DND-41 (cell line): ENCODE results near the gene CLCA2.

Experiments
- ATAC-seq: fragments of 200-7000 bp; cut with Tn5 transposase; 3 replicates; pipeline ENCODE4 v1.9.1; 2021; ENCODE audit warnings: low read depth; ENCODE audit not compliant: insufficient read depth
- DNase-seq: peaks from one replicate; pipeline ENCODE4 v3.0.0-alpha.2; 2020
- H2AFZ ChIP-seq: 2 replicates; pipeline ENCODE4 v1.6.0; 2012; ENCODE audit warnings: low read depth, low read length
- H3K27ac ChIP-seq: 2 replicates; pipeline ENCODE4 v1.5.1; 2012; ENCODE audit warnings: low read length, inconsistent platforms
- H3K27me3 ChIP-seq: fragments of 200-600 bp; sonication (generic); 2 replicates; pipeline ENCODE4 v1.6.0; 2012; ENCODE audit warnings: low read length, mild to moderate bottlenecking, inconsistent platforms; ENCODE audit not compliant: insufficient read depth, poor library complexity
- H3K36me3 ChIP-seq: 2 replicates; pipeline ENCODE4 v1.5.1; 2012; ENCODE audit warnings: low read length, inconsistent platforms; ENCODE audit not compliant: insufficient read depth
- H3K4me1 ChIP-seq: 2 replicates; pipeline ENCODE4 v1.5.1; 2012; ENCODE audit warnings: mild to moderate bottlenecking, low read length; ENCODE audit not compliant: insufficient read depth
- H3K4me2 ChIP-seq: 2 replicates; pipeline ENCODE4 v1.6.0; 2012; ENCODE audit warnings: mild to moderate bottlenecking, moderate library complexity, low read length, inconsistent platforms; ENCODE audit not compliant: insufficient read depth
- H3K4me3 ChIP-seq, 2 experiments: fragments of 200-600 bp in 1 of 2; shearing (Covaris generic) in 1 of 2; 2 replicates each; pipeline ENCODE4 v1.5.1; 2012 to 2016; ENCODE audit warnings: inconsistent platforms in 2 of 2, low read length in 2 of 2, mild to moderate bottlenecking in 2 of 2, low read depth in 1 of 2, moderate library complexity in 1 of 2
- H3K79me2 ChIP-seq: 2 replicates; pipeline ENCODE4 v1.6.0; 2012; ENCODE audit warnings: low read length, inconsistent platforms; ENCODE audit not compliant: insufficient read depth
- H3K9ac ChIP-seq: 2 replicates; pipeline ENCODE4 v1.6.0; 2012; ENCODE audit warnings: low read depth, mild to moderate bottlenecking, inconsistent platforms, low read length, moderate library complexity
- H3K9me3 ChIP-seq: 2 replicates; pipeline ENCODE4 v1.5.1; 2012; ENCODE audit warnings: low read length, moderate library complexity, mild to moderate bottlenecking, inconsistent platforms; ENCODE audit not compliant: insufficient read depth, severe bottlenecking
- H4K20me1 ChIP-seq: 2 replicates; pipeline ENCODE4 v1.6.0; 2012; ENCODE audit warnings: low read length; ENCODE audit not compliant: insufficient read depth
- EZH2 ChIP-seq: IDR thresholded peaks from 3 replicates; pipeline ENCODE4 v1.6.1; 2012; ENCODE audit warnings: borderline replicate concordance, low read depth, mild to moderate bottlenecking, moderate library complexity, low read length, inconsistent platforms; ENCODE audit not compliant: severe bottlenecking
- TF ChIP-seq, protein P1 (sequence below): IDR thresholded peaks from 2 replicates; pipeline ENCODE4 v1.5.1; 2012; ENCODE audit warnings: borderline replicate concordance, low read length, moderate library complexity, mild to moderate bottlenecking; ENCODE audit not compliant: poor library complexity, severe bottlenecking; ENCODE audit errors: extremely low read depth

CLCA2 gene

GRCh38 chr1:86410879-86411278, 13.1 kb upstream of the CLCA2 start:
- no peak for TF ChIP-seq EZH2
- TF ChIP-seq, protein P1, sequence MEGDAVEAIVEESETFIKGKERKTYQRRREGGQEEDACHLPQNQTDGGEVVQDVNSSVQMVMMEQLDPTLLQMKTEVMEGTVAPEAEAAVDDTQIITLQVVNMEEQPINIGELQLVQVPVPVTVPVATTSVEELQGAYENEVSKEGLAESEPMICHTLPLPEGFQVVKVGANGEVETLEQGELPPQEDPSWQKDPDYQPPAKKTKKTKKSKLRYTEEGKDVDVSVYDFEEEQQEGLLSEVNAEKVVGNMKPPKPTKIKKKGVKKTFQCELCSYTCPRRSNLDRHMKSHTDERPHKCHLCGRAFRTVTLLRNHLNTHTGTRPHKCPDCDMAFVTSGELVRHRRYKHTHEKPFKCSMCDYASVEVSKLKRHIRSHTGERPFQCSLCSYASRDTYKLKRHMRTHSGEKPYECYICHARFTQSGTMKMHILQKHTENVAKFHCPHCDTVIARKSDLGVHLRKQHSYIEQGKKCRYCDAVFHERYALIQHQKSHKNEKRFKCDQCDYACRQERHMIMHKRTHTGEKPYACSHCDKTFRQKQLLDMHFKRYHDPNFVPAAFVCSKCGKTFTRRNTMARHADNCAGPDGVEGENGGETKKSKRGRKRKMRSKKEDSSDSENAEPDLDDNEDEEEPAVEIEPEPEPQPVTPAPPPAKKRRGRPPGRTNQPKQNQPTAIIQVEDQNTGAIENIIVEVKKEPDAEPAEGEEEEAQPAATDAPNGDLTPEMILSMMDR = no peak
- no peak for ATAC-seq
- H3K79me2 ChIP-seq = no peaks in the 10 kb centered on the region
- no peak for DNase-seq
- no peaks in the 10 kb centered on the region for H4K20me1 ChIP-seq
- no peaks in the 10 kb centered on the region for H3K9me3 ChIP-seq
- H3K27ac ChIP-seq = no peak overlapping the region
- H3K4me1 ChIP-seq = no peaks in the 10 kb centered on the region
- H3K4me2 ChIP-seq = no peak overlapping the region
- no peaks in the 10 kb centered on the region for H3K27me3 ChIP-seq
- H2AFZ ChIP-seq = no peak overlapping the region
- no peak overlapping the region for H3K9ac ChIP-seq
- H3K4me3 ChIP-seq = no peak overlapping the region
- no peaks in the 10 kb centered on the region for H3K36me3 ChIP-seq

DNA sequence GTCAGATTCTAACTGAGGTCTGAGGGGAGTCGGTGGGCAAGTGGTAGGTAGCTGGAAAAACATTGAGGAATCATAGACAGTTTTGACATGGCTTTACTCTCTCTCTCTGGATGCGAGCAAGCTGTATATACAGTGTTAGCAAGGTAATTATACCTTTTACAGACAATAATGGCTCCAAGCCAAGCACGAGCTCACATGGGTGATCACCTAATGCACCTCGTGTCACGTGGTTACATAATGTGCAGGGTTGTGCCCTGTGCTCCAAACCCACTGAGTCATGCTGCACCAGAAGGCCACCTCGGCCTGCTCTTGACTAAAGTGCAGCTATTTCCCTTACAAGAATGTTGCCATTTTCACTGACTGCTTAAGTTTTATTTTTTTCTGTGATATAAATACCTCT, 7.6 kb upstream of the CLCA2 start:
- Histone ChIP-seq H3K36me3 (no peaks in the 10 kb centered on the region), H2AFZ (no peak overlapping the region), H3K4me1 (no peaks in the 10 kb centered on the region), H3K9me3 (no peaks in the 10 kb centered on the region), H3K27ac (no peak overlapping the region), H3K4me2 (no peak overlapping the region), H3K9ac (no peak overlapping the region), H3K79me2 (no peaks in the 10 kb centered on the region), H3K4me3 (no peak overlapping the region), H4K20me1 (no peaks in the 10 kb centered on the region), H3K27me3 (no peaks in the 10 kb centered on the region)
- no peak for ATAC-seq
- DNase-seq = no peak
- TF ChIP-seq, protein P1 = no peak
- no peak for TF ChIP-seq EZH2

GRCh38 chr1:86419277-86419903, 4.6 kb upstream of the CLCA2 start:
- ATAC-seq = peak; percentile 91
- Histone ChIP-seq H3K4me2 (no peak overlapping the region), H3K9me3 (no peaks in the 10 kb centered on the region)

More at GRCh38 chr1:86419277-86419903, 4.6 kb upstream of the CLCA2 start:
- H3K36me3 ChIP-seq = no peaks in the 10 kb centered on the region
- TF ChIP-seq, protein P1 = peak; percentile 73
- no peak for TF ChIP-seq EZH2
- no peak overlapping the region for H3K4me3 ChIP-seq
- no peaks in the 10 kb centered on the region for H3K4me1 ChIP-seq
- peaks cover 3% of the 10 kb centered on the region for H3K27me3 ChIP-seq
- H3K27ac ChIP-seq = no peak overlapping the region
- DNase-seq = peak; percentile 57
- no peak overlapping the region for H3K9ac ChIP-seq
- no peaks in the 10 kb centered on the region for H3K79me2 ChIP-seq
- no peaks in the 10 kb centered on the region for H4K20me1 ChIP-seq
- peak overlapping the region; percentile 33; the same call in 1 of the 2 replicates for H2AFZ ChIP-seq
